GM19099 (cell line): ENCODE data around the gene ARHGAP24.

ENCODE experiments used
- POLR2A ChIP-seq: IDR thresholded peaks from 3 replicates; pipeline ENCODE4 v1.6.1; 2011; ENCODE audit warnings: low read depth; ENCODE audit not compliant: insufficient read length; ENCODE audit errors: extremely low read depth

Gene ARHGAP24

GRCh38 chr4:85792376-85793232 is 317.7 kb downstream of the ARHGAP24 start:
- TF ChIP-seq POLR2A, result no peak

- TF ChIP-seq POLR2A, result no peak
These were observed 318.3 kb downstream of the ARHGAP24 start for GRCh38 chr4:85793233-85793585.

- TF ChIP-seq POLR2A, result no peak
These were observed 323.2 kb downstream of the ARHGAP24 start for GRCh38 chr4:85798012-85798770.

DNA sequence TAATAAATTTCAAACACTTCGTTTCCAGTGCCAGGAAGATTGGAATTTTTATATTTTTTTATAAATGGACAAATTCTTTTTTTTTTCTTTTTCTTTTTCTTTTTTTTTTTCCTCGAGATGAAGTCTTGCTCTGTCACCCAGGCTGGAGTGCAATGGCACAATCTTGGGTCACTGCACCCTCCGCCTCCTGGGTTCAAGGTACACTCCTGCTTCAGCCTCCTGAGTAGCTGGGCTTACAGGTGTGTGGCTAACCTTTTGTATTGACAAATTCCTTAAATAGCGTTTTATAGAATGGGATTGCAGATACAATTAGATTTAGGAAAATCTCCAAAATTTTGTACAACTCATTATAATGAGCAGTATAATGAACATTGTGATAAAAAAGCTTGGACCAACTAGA is 328.9 kb downstream of the ARHGAP24 start:
- TF ChIP-seq POLR2A, result no peak

DNA sequence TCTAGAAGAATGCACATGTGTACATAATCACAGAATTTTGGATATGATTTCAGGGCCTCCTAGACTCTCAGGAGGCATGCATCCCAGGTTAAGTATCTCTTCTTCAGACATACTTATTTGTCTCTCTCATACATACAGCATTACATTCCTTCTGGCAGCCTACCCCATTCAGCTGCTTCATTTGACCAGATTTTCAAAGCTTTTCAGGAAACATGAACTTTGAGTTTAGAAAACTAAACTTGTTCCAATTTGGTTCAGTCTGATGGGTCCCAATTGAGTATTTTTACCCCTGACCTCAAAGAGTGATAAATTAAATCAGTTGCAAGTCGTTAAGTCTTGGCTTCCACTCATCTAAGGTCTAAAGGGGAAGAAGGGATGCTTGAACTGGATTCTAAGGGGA is 330.9 kb downstream of the ARHGAP24 start:
- no peak for TF ChIP-seq POLR2A

- no peak for TF ChIP-seq POLR2A
These were observed 331.4 kb downstream of the ARHGAP24 start for GRCh38 chr4:85806334-85806733.

DNA sequence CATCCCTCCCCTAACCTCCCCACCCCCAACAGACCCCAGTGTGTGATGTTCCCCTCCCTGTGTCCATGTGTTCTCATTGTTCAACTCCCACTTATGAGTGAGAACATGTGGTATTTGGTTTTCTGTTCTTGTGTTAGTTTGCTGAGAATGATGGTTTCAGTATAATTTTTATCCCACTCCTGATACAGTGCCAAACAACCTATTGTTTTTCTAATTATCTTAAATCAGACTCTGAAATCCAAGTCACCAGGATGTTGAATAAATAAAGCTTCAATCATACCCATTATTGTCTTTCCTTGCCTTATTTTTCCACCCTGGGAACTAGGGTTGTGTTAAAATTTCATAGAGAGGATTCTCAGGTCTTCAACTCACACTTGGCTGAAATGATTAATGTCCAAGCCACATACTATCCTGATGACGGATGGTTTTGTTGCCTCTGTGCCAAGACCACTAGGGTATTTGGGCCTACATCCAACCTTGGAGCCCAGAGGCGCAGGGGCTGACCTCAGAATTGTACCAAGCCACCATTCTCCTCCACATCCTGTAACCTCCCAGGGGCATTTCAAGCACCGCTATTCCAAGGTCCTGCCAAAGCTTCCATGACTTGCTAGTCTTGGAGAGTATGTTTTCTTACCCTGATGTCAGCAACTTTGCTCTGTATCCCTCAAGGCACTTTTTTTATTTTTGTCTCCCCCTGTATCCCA is 332.4 kb downstream of the ARHGAP24 start:
- no peak for TF ChIP-seq POLR2A

DNA sequence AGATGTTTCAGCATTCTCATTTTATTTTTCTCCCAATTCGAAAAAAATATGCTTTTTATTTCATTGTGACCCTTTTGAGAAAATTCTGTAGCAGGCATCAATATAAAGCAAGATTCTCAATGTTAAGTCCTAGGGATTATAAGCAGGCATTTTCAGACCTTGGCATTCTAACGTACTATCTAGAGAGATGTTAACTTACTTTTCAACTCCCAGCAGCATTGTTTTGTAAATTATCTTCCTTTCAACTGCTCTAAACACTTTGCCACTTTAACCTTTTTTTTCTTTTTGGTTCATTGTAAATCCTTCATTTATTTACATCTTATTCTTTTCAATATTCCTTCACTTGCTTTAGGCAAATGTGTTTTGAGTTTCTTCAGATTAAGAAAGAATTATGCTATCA is 333.2 kb downstream of the ARHGAP24 start:
- no peak for TF ChIP-seq POLR2A

DNA sequence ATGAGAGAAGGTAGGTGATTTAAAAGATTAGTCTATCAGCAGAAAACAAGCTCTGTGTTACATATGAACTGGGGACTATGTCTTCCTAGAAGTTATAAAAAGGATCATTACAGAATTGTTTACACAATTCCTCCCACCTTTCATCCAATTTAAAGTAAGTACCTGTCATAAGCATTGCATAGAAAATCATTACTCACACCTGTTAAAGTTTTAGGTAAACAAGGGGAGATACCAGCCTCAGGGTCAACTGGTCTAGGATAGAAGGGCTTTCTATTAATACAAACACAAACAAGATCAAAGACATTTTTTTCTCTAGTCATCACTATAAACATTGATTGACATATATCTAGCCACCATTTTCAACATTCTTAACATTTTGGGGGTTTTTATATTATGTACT is 333.9 kb downstream of the ARHGAP24 start:
- TF ChIP-seq POLR2A, result no peak

DNA sequence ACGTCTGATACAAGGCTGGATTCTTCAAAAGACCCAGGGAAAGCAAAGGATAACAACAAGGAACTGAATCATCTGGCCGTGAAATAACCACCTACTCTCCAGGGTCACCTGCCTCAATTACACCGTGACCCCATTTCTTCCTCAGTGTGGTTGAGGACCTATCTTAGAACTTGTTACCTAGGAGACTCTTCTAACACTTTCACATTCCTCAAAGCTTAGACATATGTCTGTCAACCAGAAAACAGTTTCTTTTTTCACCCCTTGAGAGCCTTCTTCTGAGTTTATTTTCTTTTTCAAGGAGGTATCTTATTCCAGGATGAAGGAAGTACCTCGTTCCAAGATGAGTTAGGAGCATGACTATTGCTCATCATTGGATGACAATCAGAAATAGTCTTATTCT is 337.8 kb downstream of the ARHGAP24 start:
- TF ChIP-seq POLR2A, result no peak

- no peak for TF ChIP-seq POLR2A
These were observed 341.0 kb downstream of the ARHGAP24 start for GRCh38 chr4:85815796-85816459.

DNA sequence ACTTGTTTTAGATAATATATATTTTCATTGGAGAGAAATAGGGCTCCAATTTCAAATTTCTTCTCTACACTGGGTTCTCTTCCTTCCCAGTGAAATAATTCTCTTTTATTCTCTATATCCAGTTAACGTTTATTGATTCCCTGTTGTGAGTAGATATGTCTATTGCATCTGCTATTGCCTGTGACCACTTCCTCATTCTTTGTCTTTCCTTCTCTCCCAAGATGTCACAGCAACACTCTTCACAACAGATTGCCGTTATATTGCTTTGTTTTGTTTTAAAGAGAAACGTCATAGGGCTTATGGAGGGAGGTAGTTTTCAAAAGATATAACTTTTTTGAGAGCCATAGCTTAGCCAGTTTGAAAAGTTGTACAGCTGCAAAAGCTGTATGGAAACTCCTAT is 343.8 kb downstream of the ARHGAP24 start:
- no peak for TF ChIP-seq POLR2A

GRCh38 chr4:85821688-85822455 is 346.9 kb downstream of the ARHGAP24 start:
- no peak for TF ChIP-seq POLR2A

GRCh38 chr4:85823295-85823694 is 348.3 kb downstream of the ARHGAP24 start:
- TF ChIP-seq POLR2A, result no peak

GRCh38 chr4:85824166-85824945 is 349.4 kb downstream of the ARHGAP24 start:
- TF ChIP-seq POLR2A, result no peak
